Measurements from ENCODE around the gene SKOR2.
"Not testable (repeated sequence)": the region's sequence is repeated elsewhere in the genome, so short reads cannot be mapped to it uniquely, and the experiment has no call there.

GRCh38 chr18:47182156-47182555, 69.3 kb downstream of the SKOR2 start:
- not testable (repeated sequence) for TF ChIP-seq CTCF (IDR thresholded peaks at IDR 0.05 in 2 of 3, conservative IDR thresholded peaks at IDR 0.05 in 1 of 3; ENCODE audit: borderline replicate concordance in 1 of 3, insufficient read depth in 1 of 3, low read depth in 2 of 3, low read length in 2 of 3); POLR2A (IDR thresholded peaks at IDR 0.05; ENCODE audit: borderline replicate concordance, extremely low read depth, insufficient read depth, insufficient read length)

Measured in HCT116 (cell line).